Measurements from ENCODE around the gene CDC25B. TPM values are rescaled to one million over a fixed set of nuclear protein-coding genes. Genes with fewer than 3 reads are reported as not detected.

Gene CDC25B
- polyA plus RNA-seq, 2 of the 4 experiments (the other 2 are of a cell fraction) = 136 to 150 TPM

- TF ChIP-seq CTCF (IDR thresholded peaks at IDR 0.05) (peak; percentile 37; the same call in 2 of the 3 replicates), HEYL (CRISPR knock-in tag; IDR thresholded peaks at IDR 0.05) (no peak), NFE2L2 (conservative IDR thresholded peaks at IDR 0.05; ENCODE audit: low read length) (no peak), MYC (IDR thresholded peaks at IDR 0.05; ENCODE audit: borderline replicate concordance, low read length) (0 out of 2 replicates have a peak, but pooled peaks have one; percentile 43), CHD2 (IDR thresholded peaks at IDR 0.05; ENCODE audit: low read length, partially characterized antibody) (peak; percentile 86), TFCP2L1 (CRISPR knock-in tag; IDR thresholded peaks at IDR 0.05) (0 out of 2 replicates have a peak, but pooled peaks have one; percentile 3), FOSB (CRISPR knock-in tag; IDR thresholded peaks at IDR 0.05) (peak; percentile 62), PHF8 (IDR thresholded peaks at IDR 0.05; ENCODE audit: borderline replicate concordance, low read depth) (peak; percentile 85), GATA3 (IDR thresholded peaks at IDR 0.05; ENCODE audit: borderline replicate concordance) (peak; percentile 16; the same call in 1 of the 2 replicates), HES2 (IDR thresholded peaks at IDR 0.05) (no peak), BCL3 (IDR thresholded peaks at IDR 0.05) (peak; percentile 90), ZSCAN20 (CRISPR knock-in tag; IDR thresholded peaks at IDR 0.05) (peak; percentile 53; the same call in 1 of the 2 replicates)
Observed at GRCh38 chr20:3795511-3796468, at the start of gene CDC25B (continued).

- ChIA-PET POLR2A (interaction anchor here (2.3 kb wide), 1 partner anchor 20 kb away, joined by 10 read pairs; the partner anchor contains the start of gene ADISSP), CTCF (interaction anchor here (0.5 to 72.1 kb wide), 8 partner anchors 0 to 421 kb away, joined by 3 to 2233 read pairs (median 95); partner anchors contain the start of genes ADAM33, ADISSP, AP5S1 and CENPB)
- H3K27ac ChIP-seq = no peak overlapping the region
- ATAC-seq = no peak
- no peaks in the 10 kb centered on the region for H3K9me3 ChIP-seq
- FAIRE-seq = no peak
- 82% methylated on average over 2 of the region's 2 CpGs for WGBS (ENCODE audit: missing lambda C conversion rate)
- TF ChIP-seq EHMT2 (IDR thresholded peaks at IDR 0.05; ENCODE audit: low read depth) (no peak), RNF2 (IDR thresholded peaks at IDR 0.05; ENCODE audit: borderline replicate concordance, low read depth) (no peak), PHF8 (IDR thresholded peaks at IDR 0.05; ENCODE audit: borderline replicate concordance, low read depth) (no peak), FOSL2 (IDR thresholded peaks at IDR 0.05) (no peak), FOSL2 (CRISPR knock-in tag; IDR thresholded peaks at IDR 0.05) (no peak), TP53 (CRISPR knock-in tag; IDR thresholded peaks at IDR 0.05) (no peak), ESRRA (IDR thresholded peaks at IDR 0.05; ENCODE audit: borderline replicate concordance, low read length) (no peak), HOXB13 (CRISPR knock-in tag; IDR thresholded peaks at IDR 0.05; ENCODE audit: low read depth) (no peak), ATOH8 (CRISPR knock-in tag; IDR thresholded peaks at IDR 0.05; ENCODE audit: low read depth) (no peak), EHF (CRISPR knock-in tag; IDR thresholded peaks at IDR 0.05) (no peak), CHD2 (IDR thresholded peaks at IDR 0.05; ENCODE audit: low read length, partially characterized antibody) (no peak), E2F6 (IDR thresholded peaks at IDR 0.05; ENCODE audit: borderline replicate concordance, low read depth) (no peak), MYC (IDR thresholded peaks at IDR 0.05; ENCODE audit: borderline replicate concordance, low read length) (no peak), CEBPB (IDR thresholded peaks at IDR 0.05) (no peak), TFCP2L1 (CRISPR knock-in tag; IDR thresholded peaks at IDR 0.05) (no peak), ELK1 (IDR thresholded peaks at IDR 0.05; ENCODE audit: low read depth, low read length) (no peak), GATA3 (IDR thresholded peaks at IDR 0.05; ENCODE audit: borderline replicate concordance) (no peak), USF2 (IDR thresholded peaks at IDR 0.05) (no peak), RAD21 (conservative IDR thresholded peaks at IDR 0.05 in 1 of 2, IDR thresholded peaks at IDR 0.05 in 1 of 2) (no peak)
- no peak overlapping the region for H3K4me2 ChIP-seq
- no peak for DNase-seq (ENCODE audit: low read depth in 1 of 2, low spot score in 1 of 2)
- peaks cover 10% of the 10 kb centered on the region; the same call in 2 of the 3 replicates for H3K4me1 ChIP-seq
- no peak overlapping the region for H3K4me3 ChIP-seq
Observed at GRCh38 chr20:3747471-3747870, 48.6 kb upstream of the CDC25B start.
